Naive thymus-derived CD4-positive, alpha-beta T cell (primary cell): ENCODE results near the gene KLHL6. TPM values are rescaled to one million over a fixed set of nuclear protein-coding genes. Genes with fewer than 3 reads are reported as not detected.

Experiments
- ATAC-seq: fragments of 150-1000 bp; cut with Tn5 transposase; 2 replicates; pipeline ENCODE4 v1.10.0; 2021; ENCODE audit warnings: mild to moderate bottlenecking, moderate library complexity
- CTCF ChIA-PET: fragments of 350-600 bp; sonication (Branson Sonifier 250); formaldehyde crosslinking; loops from one replicate; lab custom pipeline; 2021; ENCODE audit warnings: antibody characterized with exemption; lab: Charles Lee
- POLR2A ChIA-PET: fragments of 350-600 bp; sonication (Branson Sonifier 250); formaldehyde crosslinking; loops from one replicate; lab custom pipeline; 2021; ENCODE audit warnings: antibody characterized with exemption, inconsistent platforms; lab: Charles Lee
- DNase-seq, 9 donors: peaks; one replicate each; pipeline versions ENCODE4 v3.0.0 to v3.0.0-alpha.2; 2020 to 2022; ENCODE audit warnings: mixed read lengths in 1 of 9
- H3K27ac ChIP-seq: one replicate; pipeline ENCODE4 v1.7.0; 2013; ENCODE audit warnings: mild to moderate bottlenecking, low read depth, low read length, moderate library complexity
- H3K27me3 ChIP-seq, 2 donors: one replicate each; pipeline ENCODE4 v1.7.0; 2013; ENCODE audit warnings: low read length in 2 of 2, mild to moderate bottlenecking in 2 of 2, moderate library complexity in 2 of 2; ENCODE audit not compliant: control insufficient read depth in 2 of 2, insufficient read depth in 2 of 2
- H3K36me3 ChIP-seq, 3 experiments: 1 replicate in 2 of 3; 2 replicates in 1 of 3; pipeline ENCODE4 v1.7.0; 2013; ENCODE audit warnings: low read length in 3 of 3, mild to moderate bottlenecking in 3 of 3, moderate library complexity in 1 of 3; ENCODE audit not compliant: insufficient read depth in 3 of 3, control insufficient read depth in 2 of 3
- H3K4me1 ChIP-seq, 2 donors: one replicate each; pipeline ENCODE4 v1.7.0; 2013; ENCODE audit warnings: low read length in 2 of 2, mild to moderate bottlenecking in 2 of 2, moderate library complexity in 1 of 2; ENCODE audit not compliant: control insufficient read depth in 2 of 2, insufficient read depth in 2 of 2
- H3K4me3 ChIP-seq: 2 replicates; pipeline ENCODE4 v1.7.0; 2013; ENCODE audit warnings: mild to moderate bottlenecking, low read length
- H3K9me3 ChIP-seq, 3 experiments: 1 replicate in 2 of 3; 2 replicates in 1 of 3; pipeline ENCODE4 v1.7.0; 2013; ENCODE audit warnings: low read length in 3 of 3; ENCODE audit not compliant: control insufficient read depth in 2 of 3
- H3K27ac Mint-ChIP-seq, 9 donors: one replicate each; pipeline ENCODE4 v1.8.0; 2020 to 2022; ENCODE audit warnings: mixed read lengths in 9 of 9, mild to moderate bottlenecking in 8 of 9, moderate library complexity in 5 of 9, inconsistent platforms in 2 of 9
- H3K27me3 Mint-ChIP-seq, 5 donors: one replicate each; pipeline ENCODE4 v1.8.0; 2021 to 2022; ENCODE audit warnings: mixed read lengths in 5 of 5, mild to moderate bottlenecking in 1 of 5
- H3K36me3 Mint-ChIP-seq, 5 donors: one replicate each; pipeline ENCODE4 v1.8.0; 2020 to 2022; ENCODE audit warnings: mixed read lengths in 5 of 5, mild to moderate bottlenecking in 3 of 5, inconsistent platforms in 1 of 5
- H3K4me1 Mint-ChIP-seq, 7 donors: one replicate each; pipeline ENCODE4 v1.8.0; 2020 to 2022; ENCODE audit warnings: mixed read lengths in 7 of 7, mild to moderate bottlenecking in 3 of 7, inconsistent platforms in 1 of 7
- H3K4me3 Mint-ChIP-seq, 10 donors: one replicate each; pipeline ENCODE4 v1.8.0; 2020 to 2022; ENCODE audit warnings: mild to moderate bottlenecking in 10 of 10, mixed read lengths in 10 of 10, moderate library complexity in 6 of 10, inconsistent platforms in 2 of 10
- H3K9me3 Mint-ChIP-seq, 11 donors: one replicate each; pipeline ENCODE4 v1.8.0; 2020 to 2022; ENCODE audit warnings: mixed read lengths in 11 of 11, mild to moderate bottlenecking in 4 of 11, inconsistent platforms in 1 of 11, moderate library complexity in 1 of 11
- intact Hi-C, 2 donors: fragments of 100-400 bp; cut with micrococcal nuclease; formaldehyde crosslinking; loops; one replicate each; pipeline ENCODE4 v1.15.1; 2023
- polyA plus RNA-seq, 2 donors: library from polyadenylated mRNA; unstranded; fragments of 300-500 nt; fragmentation: Illumina TruSeq; gene quantifications; one replicate each; pipeline ENCODE4 v1.2.3, GENCODE V29; 2021
- total RNA-seq, 6 experiments: library from RNA in 5 of 6; stranded (reverse) in 5 of 6; gene quantifications; 1 replicate in 5 of 6; 2 replicates in 1 of 6; pipeline ENCODE4 v1.2.3 and lab custom pipeline; 2021 to 2026

KLHL6 gene
- total and polyA plus RNA-seq, 7 experiments from 2014 or later: 25.8 to 72.9 (median 38.7) TPM

DNA sequence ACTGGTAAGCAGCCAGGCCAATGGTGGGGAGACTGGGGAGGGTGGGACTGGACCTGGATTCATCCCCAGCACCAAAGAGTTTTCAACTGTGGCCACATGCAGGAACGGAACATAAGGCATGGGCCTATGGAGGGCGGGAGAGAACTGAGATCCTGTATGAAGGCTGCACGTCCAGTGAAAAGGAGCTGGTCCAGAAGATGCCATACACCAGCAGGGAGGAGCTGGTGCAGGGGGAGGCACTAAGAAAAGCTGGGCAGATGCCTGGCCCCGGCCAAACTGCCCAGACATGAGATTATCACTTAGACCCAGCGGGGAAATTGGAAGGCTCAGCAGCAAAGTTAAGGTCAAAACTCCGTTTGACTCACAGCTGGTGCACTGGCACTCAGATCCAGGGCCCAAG lies 69.0 kb downstream of the KLHL6 start:
- Mint-ChIP-seq H3K27ac (peak overlapping the region in 7 of 9 donors; percentile 13 to 87 (median 62)), H3K4me1 (peaks cover 9 to 36% (median 14%) of the 10 kb centered on the region in 7 donors), H3K4me3 (no peak overlapping the region), H3K9me3 (no peaks in the 10 kb centered on the region), H3K36me3 (peaks cover 0 to 17% (median 8%) of the 10 kb centered on the region in 5 donors), H3K27me3 (no peaks in the 10 kb centered on the region)
- ATAC-seq (no peak), DNase-seq (peak in 1 of 9 donors; percentile 3)
- CTCF ChIA-PET: no interaction called here
- POLR2A ChIA-PET: no interaction called here
- Histone ChIP-seq H3K4me3 (no peak overlapping the region), H3K36me3 (peaks cover 0 to 9% (median 0%) of the 10 kb centered on the region in 3 experiments), H3K27me3 (no peaks in the 10 kb centered on the region), H3K9me3 (no peaks in the 10 kb centered on the region), H3K27ac (no peak overlapping the region), H3K4me1 (peaks cover 0 to 4% of the 10 kb centered on the region in 2 donors)
- intact Hi-C loops: no loop called here

GRCh38 chr3:183485585-183485984 lies 69.9 kb downstream of the KLHL6 start:
- DNase-seq (peak in 1 of 9 donors; percentile 6), ATAC-seq (no peak)
- ChIA-PET CTCF (no interaction called here), POLR2A (no interaction called here)
- H3K9me3 Mint-ChIP-seq: no peaks in the 10 kb centered on the region
- peaks cover 5 to 30% (median 11%) of the 10 kb centered on the region in 7 donors for H3K4me1 Mint-ChIP-seq
- Histone ChIP-seq H3K9me3 (no peaks in the 10 kb centered on the region), H3K4me1 (peaks cover 0 to under 1% of the 10 kb centered on the region in 2 donors), H3K36me3 (peaks cover 0 to 5% (median 0%) of the 10 kb centered on the region in 3 experiments), H3K27ac (no peak overlapping the region), H3K4me3 (no peak overlapping the region), H3K27me3 (no peaks in the 10 kb centered on the region)
- H3K4me3 Mint-ChIP-seq: no peak overlapping the region
- H3K27ac Mint-ChIP-seq: peak overlapping the region in 7 of 9 donors; percentile 13 to 87 (median 40)
- H3K36me3 Mint-ChIP-seq: peaks cover 0 to 13% (median under 1%) of the 10 kb centered on the region in 5 donors
- H3K27me3 Mint-ChIP-seq: no peaks in the 10 kb centered on the region
- intact Hi-C loops: no loop called here

DNA sequence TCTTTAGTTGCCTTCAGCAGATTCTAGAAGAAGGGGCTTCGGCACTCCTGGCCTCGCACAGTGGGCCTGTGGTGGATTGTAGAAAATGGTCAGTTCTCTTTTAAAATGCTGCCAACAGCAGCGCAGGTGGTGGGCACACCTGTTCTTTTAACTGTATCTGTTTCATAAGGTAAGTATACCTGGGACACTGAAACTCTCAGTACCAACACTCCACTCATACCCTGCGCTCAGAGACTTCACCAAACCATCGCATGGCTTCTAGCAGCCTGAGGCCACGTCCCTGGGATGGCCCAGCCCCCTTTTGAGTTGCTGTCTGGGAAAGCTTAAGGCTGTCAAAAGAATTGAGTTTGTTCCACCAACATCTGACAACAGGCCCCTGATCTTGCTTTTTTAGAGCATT lies 70.4 kb downstream of the KLHL6 start:
- Mint-ChIP-seq H3K27ac (peak overlapping the region in 8 of 9 donors; percentile 13 to 87 (median 47)), H3K27me3 (no peaks in the 10 kb centered on the region), H3K36me3 (peaks cover 0 to 13% (median 0%) of the 10 kb centered on the region in 5 donors), H3K9me3 (no peaks in the 10 kb centered on the region), H3K4me1 (peaks cover 4 to 28% (median 9%) of the 10 kb centered on the region in 7 donors), H3K4me3 (no peak overlapping the region)
- ATAC-seq (no peak), DNase-seq (peak in 1 of 9 donors; percentile 13)
- ChIA-PET CTCF (no interaction called here), POLR2A (no interaction called here)
- Histone ChIP-seq H3K27me3 (no peaks in the 10 kb centered on the region), H3K4me3 (no peak overlapping the region), H3K9me3 (no peaks in the 10 kb centered on the region), H3K4me1 (no peaks in the 10 kb centered on the region), H3K36me3 (peaks cover 0 to 3% (median 0%) of the 10 kb centered on the region in 3 experiments), H3K27ac (no peak overlapping the region)
- intact Hi-C loops: no loop called here

GRCh38 chr3:183484431-183485075 lies 71.0 kb downstream of the KLHL6 start:
- H3K4me1 ChIP-seq: no peaks in the 10 kb centered on the region
- Mint-ChIP-seq H3K4me1 (peaks cover 3 to 28% (median 9%) of the 10 kb centered on the region in 7 donors), H3K27ac (peak overlapping the region in 7 of 9 donors; percentile 15 to 87 (median 66)), H3K4me3 (no peak overlapping the region), H3K9me3 (no peaks in the 10 kb centered on the region), H3K27me3 (no peaks in the 10 kb centered on the region), H3K36me3 (peaks cover 0 to 11% (median 0%) of the 10 kb centered on the region in 5 donors)
- intact Hi-C loops: no loop called here
- H3K4me3 ChIP-seq: no peak overlapping the region
- DNase-seq (peak in 1 of 9 donors; percentile 2), ATAC-seq (no peak)
- CTCF ChIA-PET: no interaction called here
- no peaks in the 10 kb centered on the region for H3K9me3 ChIP-seq
- POLR2A ChIA-PET: no interaction called here
- H3K36me3 ChIP-seq: no peaks in the 10 kb centered on the region
- H3K27me3 ChIP-seq: no peaks in the 10 kb centered on the region
- no peak overlapping the region for H3K27ac ChIP-seq

- H3K4me3 ChIP-seq: no peak overlapping the region
- DNase-seq: no peak
- no peaks in the 10 kb centered on the region for H3K9me3 Mint-ChIP-seq
- no peaks in the 10 kb centered on the region for H3K9me3 ChIP-seq
- no peaks in the 10 kb centered on the region for H3K27me3 Mint-ChIP-seq
- H3K36me3 ChIP-seq: no peaks in the 10 kb centered on the region
- peak overlapping the region in 2 of 9 donors; percentile 21 to 57 for H3K27ac Mint-ChIP-seq
- H3K4me3 Mint-ChIP-seq: no peak overlapping the region
- intact Hi-C loops: loop anchor here in 1 of 2 donors (2.0 kb wide), 1 partner anchor 73 kb away; the partner anchor contains the start of gene KLHL6
- no peaks in the 10 kb centered on the region for H3K4me1 ChIP-seq
- no peak for ATAC-seq
- H3K27ac ChIP-seq: no peak overlapping the region
- no peaks in the 10 kb centered on the region for H3K27me3 ChIP-seq
- ChIA-PET CTCF (no interaction called here), POLR2A (no interaction called here)
- no peaks in the 10 kb centered on the region for H3K36me3 Mint-ChIP-seq
- peaks cover 0 to 22% (median 7%) of the 10 kb centered on the region in 7 donors for H3K4me1 Mint-ChIP-seq
These were observed 73.9 kb downstream of the KLHL6 start for GRCh38 chr3:183481582-183481981.

DNA sequence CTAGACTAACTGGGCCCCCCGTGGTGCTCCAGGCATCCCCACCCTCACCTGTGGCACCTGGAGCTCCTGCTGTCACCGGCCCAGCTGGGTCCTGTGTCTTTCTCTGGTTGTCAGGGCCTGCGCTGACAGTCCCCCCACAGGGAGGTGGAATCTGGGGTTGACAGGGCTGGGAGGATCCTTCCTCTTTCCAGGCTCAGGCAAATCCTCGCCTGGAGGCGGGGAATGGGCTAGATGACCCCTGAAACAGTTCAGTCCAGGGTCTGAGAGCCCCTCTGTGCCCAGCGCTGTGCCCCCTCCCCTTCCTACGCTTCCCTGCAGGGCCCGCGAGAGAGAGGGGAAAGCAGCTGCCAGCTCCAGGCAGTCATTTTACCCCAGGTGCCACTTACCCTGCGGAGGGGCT lies 77.0 kb downstream of the KLHL6 start:
- no peak for ATAC-seq
- H3K36me3 Mint-ChIP-seq: no peaks in the 10 kb centered on the region
- Histone ChIP-seq H3K36me3 (no peaks in the 10 kb centered on the region), H3K4me3 (no peak overlapping the region), H3K9me3 (no peaks in the 10 kb centered on the region), H3K27ac (no peak overlapping the region), H3K4me1 (no peaks in the 10 kb centered on the region), H3K27me3 (no peaks in the 10 kb centered on the region)
- intact Hi-C loops: no loop called here
- DNase-seq: no peak
- ChIA-PET POLR2A (no interaction called here), CTCF (interaction anchor here (0.5 kb wide), 1 partner anchor 9 kb away, joined by 3 read pairs; no protein-coding TSS in a partner anchor)
- peaks cover 0 to 5% (median 0%) of the 10 kb centered on the region in 5 donors for H3K27me3 Mint-ChIP-seq
- peaks cover 0 to 20% (median 5%) of the 10 kb centered on the region in 7 donors for H3K4me1 Mint-ChIP-seq
- no peak overlapping the region for H3K4me3 Mint-ChIP-seq
- no peak overlapping the region for H3K27ac Mint-ChIP-seq
- H3K9me3 Mint-ChIP-seq: no peaks in the 10 kb centered on the region
